Activated T-helper 1 cell treated with anti-CD3 and anti-CD28 coated beads, Interleukin-2, amount 50 U/mL, for 16 hours (primary cell): ENCODE results near the gene RAB31.

Experiments
- DNase-seq, 2 donors: peaks; one replicate each; pipeline ENCODE4 v3.0.0-alpha.2; 2020; ENCODE audit warnings: low read depth in 1 of 2, low spot score in 1 of 2

The RAB31 gene

GRCh38 chr18:9737006-9737405, 28.9 kb downstream of the RAB31 start:
- no peak for DNase-seq

GRCh38 chr18:9737472-9738121, 29.5 kb downstream of the RAB31 start:
- DNase-seq: no peak

- no peak for DNase-seq
These were observed 30.3 kb downstream of the RAB31 start for GRCh38 chr18:9738266-9738969.

GRCh38 chr18:9739516-9739915, 31.4 kb downstream of the RAB31 start:
- no peak for DNase-seq

- DNase-seq: no peak
These were observed 32.0 kb downstream of the RAB31 start for GRCh38 chr18:9740071-9740470.

GRCh38 chr18:9741406-9741792, 33.3 kb downstream of the RAB31 start:
- no peak for DNase-seq

GRCh38 chr18:9741793-9742523, 33.9 kb downstream of the RAB31 start:
- DNase-seq: no peak

GRCh38 chr18:9742524-9743131, 34.5 kb downstream of the RAB31 start:
- DNase-seq: no peak

- DNase-seq: no peak
These were observed 35.3 kb downstream of the RAB31 start for GRCh38 chr18:9743200-9744016.

GRCh38 chr18:9746958-9747357, 38.9 kb downstream of the RAB31 start:
- DNase-seq: no peak

- DNase-seq: no peak
These were observed 41.5 kb downstream of the RAB31 start for GRCh38 chr18:9749611-9750010.

- no peak for DNase-seq
These were observed 42.0 kb downstream of the RAB31 start for GRCh38 chr18:9750112-9750511.

GRCh38 chr18:9750606-9751304, 42.7 kb downstream of the RAB31 start:
- DNase-seq: no peak

- no peak for DNase-seq
These were observed 43.4 kb downstream of the RAB31 start for GRCh38 chr18:9751371-9752031.

GRCh38 chr18:9753846-9754245, 45.7 kb downstream of the RAB31 start:
- DNase-seq: no peak

GRCh38 chr18:9755110-9755509, 47.0 kb downstream of the RAB31 start:
- no peak for DNase-seq

- no peak for DNase-seq
These were observed 47.5 kb downstream of the RAB31 start for GRCh38 chr18:9755615-9756014.

- no peak for DNase-seq
These were observed 48.3 kb downstream of the RAB31 start for GRCh38 chr18:9756271-9756932.

- no peak for DNase-seq
These were observed 48.9 kb downstream of the RAB31 start for GRCh38 chr18:9756933-9757470.
